AG04450 (cell line): Measurements from ENCODE around the gene SERP1. TPM values are rescaled to one million over a fixed set of nuclear protein-coding genes. Genes with fewer than 3 reads are reported as not detected.

Experiments
- CTCF ChIA-PET: fragments of 300-600, 350-600 bp; formaldehyde crosslinking; extraction: SDS; loops from one replicate; lab custom pipeline; 2022; ENCODE audit warnings: antibody characterized with exemption, inconsistent platforms; lab: Charles Lee
- POLR2A ChIA-PET: fragments of 350-600 bp; formaldehyde crosslinking; extraction: SDS; loops from one replicate; lab custom pipeline; 2021; ENCODE audit warnings: antibody characterized with exemption, inconsistent platforms; lab: Yijun Ruan, JAX
- DNase-seq: peaks from one replicate; pipeline ENCODE4 v3.0.0-alpha.2; 2011; ENCODE audit warnings: low read depth, low spot score
- H3K27ac ChIP-seq: one replicate; pipeline ENCODE4 v1.5.1; 2012; ENCODE audit warnings: low read depth, low read length, control low read depth
- H3K27me3 ChIP-seq: one replicate; pipeline ENCODE4 v1.6.0; 2012; ENCODE audit warnings: low read length; ENCODE audit not compliant: control insufficient read depth, insufficient read depth
- H3K4me3 ChIP-seq: 2 replicates; pipeline ENCODE4 v1.5.1; 2011; ENCODE audit warnings: mild to moderate bottlenecking, low read depth, low read length, control low read depth
- H3K9me3 ChIP-seq: 2 replicates; pipeline ENCODE4 v1.5.1; 2012; ENCODE audit warnings: low read length; ENCODE audit not compliant: control insufficient read depth, insufficient read depth
- polyA plus RNA-seq: library from polyadenylated mRNA; depleted of rRNA; stranded (reverse); fragments of >200 nt; gene quantifications from 2 replicates; pipeline ENCODE4 v1.2.3, GENCODE V29; 2011
- TF ChIP-seq, protein P1 (sequence below): IDR thresholded peaks from 2 replicates; pipeline ENCODE4 v1.5.1; 2011; ENCODE audit warnings: low read depth, low read length, control low read depth, inconsistent platforms

The SERP1 gene
- polyA plus RNA-seq, 1 experiment = 114 TPM

DNA sequence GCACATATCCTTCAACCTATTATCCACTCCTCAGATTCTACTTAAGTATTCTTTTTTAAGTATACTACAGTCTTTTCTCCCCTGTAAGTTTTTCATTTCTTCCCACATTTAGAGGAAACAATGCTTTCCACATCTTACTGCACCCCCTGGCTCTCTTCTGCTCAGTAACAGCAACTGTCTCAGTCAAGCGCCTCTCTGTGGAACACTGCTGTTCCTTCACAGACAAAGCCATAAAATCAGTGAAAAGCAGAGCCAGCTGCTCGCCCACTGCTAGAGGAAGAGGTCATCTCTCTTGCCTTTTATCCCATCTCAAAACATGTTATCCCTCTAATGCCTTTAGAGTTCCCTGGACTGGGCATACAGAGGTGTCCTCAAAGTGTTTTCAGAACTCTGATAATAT is 24.8 kb downstream of the SERP1 start:
- H3K4me3 ChIP-seq = no peak overlapping the region
- H3K9me3 ChIP-seq = no peaks in the 10 kb centered on the region
- no peak overlapping the region for H3K27ac ChIP-seq
- DNase-seq = no peak
- ChIA-PET POLR2A (no interaction called here), CTCF (interaction anchor here (1.0 to 1.3 kb wide), 4 partner anchors 11 to 584 kb away, joined by 3 to 4 read pairs (median 3); no protein-coding TSS in a partner anchor)
- TF ChIP-seq, protein P1, sequence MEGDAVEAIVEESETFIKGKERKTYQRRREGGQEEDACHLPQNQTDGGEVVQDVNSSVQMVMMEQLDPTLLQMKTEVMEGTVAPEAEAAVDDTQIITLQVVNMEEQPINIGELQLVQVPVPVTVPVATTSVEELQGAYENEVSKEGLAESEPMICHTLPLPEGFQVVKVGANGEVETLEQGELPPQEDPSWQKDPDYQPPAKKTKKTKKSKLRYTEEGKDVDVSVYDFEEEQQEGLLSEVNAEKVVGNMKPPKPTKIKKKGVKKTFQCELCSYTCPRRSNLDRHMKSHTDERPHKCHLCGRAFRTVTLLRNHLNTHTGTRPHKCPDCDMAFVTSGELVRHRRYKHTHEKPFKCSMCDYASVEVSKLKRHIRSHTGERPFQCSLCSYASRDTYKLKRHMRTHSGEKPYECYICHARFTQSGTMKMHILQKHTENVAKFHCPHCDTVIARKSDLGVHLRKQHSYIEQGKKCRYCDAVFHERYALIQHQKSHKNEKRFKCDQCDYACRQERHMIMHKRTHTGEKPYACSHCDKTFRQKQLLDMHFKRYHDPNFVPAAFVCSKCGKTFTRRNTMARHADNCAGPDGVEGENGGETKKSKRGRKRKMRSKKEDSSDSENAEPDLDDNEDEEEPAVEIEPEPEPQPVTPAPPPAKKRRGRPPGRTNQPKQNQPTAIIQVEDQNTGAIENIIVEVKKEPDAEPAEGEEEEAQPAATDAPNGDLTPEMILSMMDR = peak; percentile 12; the same call in 1 of the 2 replicates
- no peaks in the 10 kb centered on the region for H3K27me3 ChIP-seq

DNA sequence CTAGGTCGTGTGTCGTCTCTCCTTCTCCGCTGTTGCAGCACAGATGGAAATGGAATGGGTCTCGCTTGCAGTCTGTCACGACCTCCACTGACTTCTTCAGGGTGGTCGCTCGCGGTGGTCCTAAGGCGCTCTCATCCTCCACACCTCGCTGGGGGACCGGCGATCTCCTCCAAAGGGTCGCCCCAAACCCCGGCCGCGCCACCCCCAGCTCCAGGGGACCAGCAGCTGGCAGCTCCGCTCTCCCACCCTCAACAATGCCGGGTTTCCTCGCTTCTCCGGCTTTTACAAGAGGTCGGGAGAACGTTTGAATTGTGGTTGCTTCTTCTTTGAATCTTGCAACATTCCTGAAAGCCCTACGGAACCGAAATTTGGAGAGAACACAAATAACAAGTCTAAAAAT is 25.9 kb downstream of the SERP1 start:
- H3K27ac ChIP-seq = no peak overlapping the region
- TF ChIP-seq, protein P1 = no peak
- ChIA-PET POLR2A (no interaction called here), CTCF (interaction anchor here (1.1 kb wide), 1 partner anchor 9 kb away, joined by 4 read pairs; no protein-coding TSS in a partner anchor)
- H3K9me3 ChIP-seq = no peaks in the 10 kb centered on the region
- H3K4me3 ChIP-seq = no peak overlapping the region
- no peak for DNase-seq
- H3K27me3 ChIP-seq = no peaks in the 10 kb centered on the region

DNA sequence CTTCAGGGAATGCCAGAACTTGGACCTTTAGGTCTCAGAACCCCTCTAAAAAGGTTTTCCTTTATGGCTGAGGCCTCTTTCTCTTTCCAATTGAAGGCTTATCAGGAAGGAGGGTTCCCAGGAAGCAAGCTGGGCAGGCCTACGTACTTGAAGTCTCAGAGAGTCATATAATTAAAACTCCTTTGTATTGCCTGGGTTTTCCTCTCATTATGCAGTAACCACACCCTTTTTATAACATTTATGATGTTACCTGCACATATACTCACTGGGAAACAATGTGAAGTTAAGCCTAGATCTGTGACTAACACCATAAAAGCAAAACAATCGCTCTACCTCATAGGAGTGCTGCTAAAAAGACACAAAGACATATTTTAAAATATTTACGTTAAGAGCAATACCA is 27.3 kb downstream of the SERP1 start:
- DNase-seq = no peak
- Histone ChIP-seq H3K9me3 (no peaks in the 10 kb centered on the region), H3K27ac (no peak overlapping the region), H3K4me3 (no peak overlapping the region), H3K27me3 (no peaks in the 10 kb centered on the region)
- POLR2A ChIA-PET = no interaction called here
- CTCF ChIA-PET = no interaction called here
- TF ChIP-seq, protein P1 = no peak

DNA sequence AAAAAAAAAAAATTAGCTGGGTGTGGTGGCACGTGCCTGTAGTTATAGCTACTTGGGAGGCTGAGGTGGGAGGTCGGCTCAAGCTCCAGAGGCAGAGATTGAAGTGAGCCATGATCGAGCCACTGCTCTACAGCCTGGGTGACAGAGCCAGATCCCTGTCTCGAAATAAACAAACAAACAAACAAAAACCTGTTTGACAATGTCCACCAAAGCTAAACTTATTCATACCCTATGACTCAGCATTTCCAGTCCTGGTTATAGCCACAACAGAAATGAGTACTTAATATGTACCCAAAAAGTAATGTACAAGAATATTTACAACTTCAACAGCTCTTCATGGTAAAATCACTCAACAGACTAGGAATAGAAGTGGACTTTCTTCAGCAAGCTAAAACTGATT is 31.1 kb downstream of the SERP1 start:
- Histone ChIP-seq H3K9me3 (no peaks in the 10 kb centered on the region), H3K27me3 (no peaks in the 10 kb centered on the region), H3K27ac (no peak overlapping the region), H3K4me3 (no peak overlapping the region)
- ChIA-PET POLR2A (no interaction called here), CTCF (interaction anchor here (0.7 kb wide), 1 partner anchor 19 kb away, joined by 4 read pairs; no protein-coding TSS in a partner anchor)
- TF ChIP-seq, protein P1 = no peak
- DNase-seq = no peak

DNA sequence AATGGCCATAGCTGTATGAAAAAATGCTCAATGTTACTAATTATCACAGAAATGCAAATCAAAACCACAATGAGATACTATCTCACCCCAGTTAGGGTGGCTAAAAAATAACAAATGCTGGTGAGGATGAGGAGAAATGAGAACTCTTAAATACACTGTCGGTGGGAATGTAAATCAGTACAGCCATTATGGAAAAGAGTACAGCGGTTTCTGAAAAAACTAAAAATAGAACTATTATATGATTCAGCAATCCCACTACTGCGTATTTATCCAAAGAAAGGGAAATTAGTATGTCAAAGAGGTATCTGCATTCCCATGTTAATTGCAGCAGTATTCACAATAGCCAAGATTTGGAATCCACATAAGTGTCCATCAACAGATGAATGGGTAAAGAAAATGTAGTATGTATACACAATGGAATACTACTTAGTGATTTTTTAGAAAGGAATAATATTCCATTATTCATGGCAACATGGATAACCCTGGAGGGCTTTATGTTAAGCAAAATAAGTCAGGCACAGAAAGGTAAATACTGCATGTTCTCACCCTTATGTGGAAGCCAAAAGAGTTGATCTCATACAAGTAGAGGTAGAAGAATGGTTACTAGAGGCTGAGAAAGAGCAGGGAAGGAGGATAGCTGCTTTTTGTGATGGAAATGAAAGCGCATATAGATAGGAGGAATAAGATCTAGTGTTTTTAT is 35.0 kb downstream of the SERP1 start:
- CTCF ChIA-PET = interaction anchor here (1.0 to 1.1 kb wide), 2 partner anchors 10 to 16 kb away, joined by 4 read pairs; no protein-coding TSS in a partner anchor
- no peaks in the 10 kb centered on the region for H3K27me3 ChIP-seq
- no peak overlapping the region for H3K27ac ChIP-seq
- POLR2A ChIA-PET = no interaction called here
- TF ChIP-seq, protein P1 = no peak
- no peak for DNase-seq
- H3K9me3 ChIP-seq = no peaks in the 10 kb centered on the region
- H3K4me3 ChIP-seq = no peak overlapping the region
